Neural crest cell (in vitro differentiated cells): ENCODE data around the gene BIN1. TPM values are rescaled to one million over a fixed set of nuclear protein-coding genes. Genes with fewer than 3 reads are reported as not detected.

ENCODE experiments used
- DNase-seq: peaks from one replicate; pipeline ENCODE4 v3.0.0; 2021; ENCODE audit warnings: low read depth, mixed read lengths, low spot score
- H3K27ac Mint-ChIP-seq: one replicate; pipeline ENCODE4 v1.8.0; 2021; ENCODE audit warnings: mild to moderate bottlenecking, mixed read lengths; ENCODE audit not compliant: unreplicated experiment
- H3K27me3 Mint-ChIP-seq: 2 replicates; pipeline ENCODE4 v1.8.0; 2021; ENCODE audit warnings: low read depth, mild to moderate bottlenecking, mixed read lengths
- H3K36me3 Mint-ChIP-seq: 2 replicates; pipeline ENCODE4 v1.8.0; 2021; ENCODE audit warnings: low read depth, mild to moderate bottlenecking, mixed read lengths
- H3K4me1 Mint-ChIP-seq: 2 replicates; pipeline ENCODE4 v1.8.0; 2021; ENCODE audit warnings: mixed read lengths
- H3K4me3 Mint-ChIP-seq: one replicate; pipeline ENCODE4 v1.8.0; 2021; ENCODE audit warnings: mild to moderate bottlenecking, mixed read lengths
- H3K9me3 Mint-ChIP-seq: 2 replicates; pipeline ENCODE4 v1.8.0; 2021; ENCODE audit warnings: mixed read lengths
- total RNA-seq: library from RNA; stranded (reverse); gene quantifications from 2 replicates; pipeline ENCODE4 v1.2.1, GENCODE V29; 2021
- TF ChIP-seq, protein P1 (sequence below): fragments of 200-600 bp; sonication (generic); conservative IDR thresholded peaks from 2 replicates; pipeline ENCODE4 v1.5.0; 2021; ENCODE audit warnings: antibody characterized with exemption, mild to moderate bottlenecking

The BIN1 gene
- total RNA-seq, 1 donor from 2014 or later, result 67.7 TPM

DNA sequence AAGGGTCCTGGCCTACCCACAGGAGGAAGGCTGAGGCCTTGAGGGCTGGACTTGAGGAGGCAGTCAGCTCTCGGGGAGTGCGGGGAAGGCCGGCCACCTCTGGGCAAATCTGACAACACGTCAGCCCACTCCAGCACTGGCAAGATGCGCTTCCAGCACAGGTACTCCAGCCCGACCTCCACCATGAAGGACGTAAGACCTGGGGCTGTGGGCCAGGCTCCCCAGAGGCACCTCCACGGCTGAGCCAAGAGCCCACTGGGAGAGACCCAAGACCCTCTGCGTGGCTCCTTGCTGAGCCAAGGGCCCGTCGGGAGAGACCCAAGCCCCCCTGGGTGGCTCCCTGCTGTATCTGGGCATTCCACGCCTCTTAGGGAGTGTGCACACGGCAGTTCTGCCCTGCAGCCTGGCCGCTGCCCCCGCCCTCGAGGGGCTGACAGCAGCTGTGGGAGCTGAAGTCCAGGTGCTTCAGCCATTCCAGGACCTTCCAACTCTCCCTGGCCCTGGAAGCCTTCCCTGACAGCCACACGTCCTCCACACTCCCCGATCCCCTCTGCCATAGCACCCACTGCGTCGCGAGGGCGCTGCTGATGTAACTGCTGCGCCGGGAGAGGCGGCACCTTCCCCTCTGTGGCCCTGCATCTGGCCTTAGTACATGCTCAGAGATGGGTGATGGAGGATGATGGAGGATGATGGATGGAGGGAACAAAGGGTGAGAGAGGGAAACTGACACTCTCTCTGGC lies 50.2 kb downstream of the BIN1 start:
- H3K27ac Mint-ChIP-seq, result peak overlapping the region; percentile 94
- no peaks in the 10 kb centered on the region for H3K36me3 Mint-ChIP-seq
- H3K27me3 Mint-ChIP-seq, result no peaks in the 10 kb centered on the region
- peaks cover 5% of the 10 kb centered on the region for H3K4me1 Mint-ChIP-seq
- TF ChIP-seq, protein P1, sequence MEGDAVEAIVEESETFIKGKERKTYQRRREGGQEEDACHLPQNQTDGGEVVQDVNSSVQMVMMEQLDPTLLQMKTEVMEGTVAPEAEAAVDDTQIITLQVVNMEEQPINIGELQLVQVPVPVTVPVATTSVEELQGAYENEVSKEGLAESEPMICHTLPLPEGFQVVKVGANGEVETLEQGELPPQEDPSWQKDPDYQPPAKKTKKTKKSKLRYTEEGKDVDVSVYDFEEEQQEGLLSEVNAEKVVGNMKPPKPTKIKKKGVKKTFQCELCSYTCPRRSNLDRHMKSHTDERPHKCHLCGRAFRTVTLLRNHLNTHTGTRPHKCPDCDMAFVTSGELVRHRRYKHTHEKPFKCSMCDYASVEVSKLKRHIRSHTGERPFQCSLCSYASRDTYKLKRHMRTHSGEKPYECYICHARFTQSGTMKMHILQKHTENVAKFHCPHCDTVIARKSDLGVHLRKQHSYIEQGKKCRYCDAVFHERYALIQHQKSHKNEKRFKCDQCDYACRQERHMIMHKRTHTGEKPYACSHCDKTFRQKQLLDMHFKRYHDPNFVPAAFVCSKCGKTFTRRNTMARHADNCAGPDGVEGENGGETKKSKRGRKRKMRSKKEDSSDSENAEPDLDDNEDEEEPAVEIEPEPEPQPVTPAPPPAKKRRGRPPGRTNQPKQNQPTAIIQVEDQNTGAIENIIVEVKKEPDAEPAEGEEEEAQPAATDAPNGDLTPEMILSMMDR, result no peak
- no peak overlapping the region for H3K4me3 Mint-ChIP-seq
- no peaks in the 10 kb centered on the region for H3K9me3 Mint-ChIP-seq
- DNase-seq, result no peak

DNA sequence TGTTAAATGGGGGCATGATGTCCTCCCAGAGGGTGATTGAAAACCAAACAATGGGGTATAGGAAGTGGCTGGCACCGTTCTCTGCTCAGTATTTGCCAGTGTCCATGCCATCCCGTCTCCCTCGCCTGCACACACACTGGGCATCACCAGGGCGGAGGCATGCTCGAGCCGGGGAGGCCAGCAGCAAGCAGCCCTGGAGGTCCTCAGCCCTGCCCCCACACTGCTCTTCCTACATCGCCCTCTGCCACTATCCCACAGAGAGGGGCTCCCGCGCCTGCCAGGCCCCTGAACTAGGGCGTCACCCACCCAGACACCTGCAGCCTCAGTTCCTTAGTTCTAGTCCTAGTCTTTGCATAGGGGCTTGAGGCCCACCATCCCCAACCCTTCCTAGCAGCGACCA lies 50.9 kb downstream of the BIN1 start:
- no peaks in the 10 kb centered on the region for H3K27me3 Mint-ChIP-seq
- no peaks in the 10 kb centered on the region for H3K4me1 Mint-ChIP-seq
- TF ChIP-seq, protein P1, result no peak
- no peak overlapping the region for H3K27ac Mint-ChIP-seq
- no peak for DNase-seq
- H3K36me3 Mint-ChIP-seq, result no peaks in the 10 kb centered on the region
- H3K4me3 Mint-ChIP-seq, result no peak overlapping the region
- H3K9me3 Mint-ChIP-seq, result no peaks in the 10 kb centered on the region

DNA sequence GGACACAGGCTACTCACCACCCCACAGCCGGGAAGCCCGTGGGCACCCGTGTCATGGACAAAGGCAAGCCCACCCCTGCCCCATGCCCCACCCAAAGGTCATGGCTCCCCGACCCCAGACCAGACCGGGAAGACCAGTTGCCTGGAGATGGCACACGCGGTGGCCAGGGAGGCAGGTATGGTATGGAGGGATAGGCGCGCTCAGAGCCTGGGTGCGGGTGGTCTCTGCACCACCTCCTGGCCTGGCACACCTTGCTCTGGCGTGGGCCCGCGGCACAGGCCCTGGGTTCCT lies 51.2 kb downstream of the BIN1 start:
- no peak for DNase-seq
- TF ChIP-seq, protein P1, result no peak
- Mint-ChIP-seq H3K9me3 (no peaks in the 10 kb centered on the region), H3K4me1 (no peaks in the 10 kb centered on the region), H3K36me3 (no peaks in the 10 kb centered on the region), H3K27ac (no peak overlapping the region), H3K4me3 (no peak overlapping the region), H3K27me3 (no peaks in the 10 kb centered on the region)

DNA sequence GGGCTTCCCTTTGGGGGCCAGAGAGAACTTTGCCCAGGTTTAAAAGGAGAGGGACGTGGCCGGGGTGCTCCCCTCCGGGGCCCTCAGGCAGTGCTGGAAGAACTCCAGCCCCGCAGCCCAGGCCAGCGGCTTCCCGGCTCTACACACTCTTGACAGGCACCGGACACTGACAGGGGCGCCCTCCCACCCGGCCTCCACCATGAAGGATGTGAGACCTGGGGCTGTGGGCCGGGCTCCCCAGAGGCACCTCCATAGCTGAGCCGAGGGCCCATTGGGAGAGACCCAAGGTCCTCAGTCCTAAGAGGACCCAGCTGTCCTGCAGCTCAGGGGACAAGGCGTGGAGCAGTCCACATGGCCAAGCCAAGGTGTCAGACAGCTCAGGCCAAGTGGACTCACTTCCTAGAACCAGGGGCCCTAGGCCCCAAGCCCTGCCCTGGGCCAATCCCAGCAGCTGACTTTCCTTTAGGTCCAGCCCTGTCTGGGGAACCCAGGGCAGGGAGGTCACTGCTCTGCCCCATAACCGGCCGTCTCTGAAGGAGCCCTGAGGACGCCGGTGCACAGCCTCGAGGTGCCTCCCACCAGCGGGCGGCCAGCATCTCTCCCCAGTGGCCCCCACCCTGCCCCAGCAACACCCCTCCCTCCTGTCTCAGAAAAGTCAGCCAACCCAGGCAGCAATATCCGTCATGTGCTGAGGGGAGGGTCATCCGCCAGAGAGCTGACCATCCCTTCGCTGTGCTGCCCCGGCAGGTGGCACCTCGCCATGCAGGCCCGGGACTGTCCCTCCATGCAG lies 51.8 kb downstream of the BIN1 start:
- Mint-ChIP-seq H3K4me3 (no peak overlapping the region), H3K36me3 (no peaks in the 10 kb centered on the region), H3K27me3 (no peaks in the 10 kb centered on the region), H3K9me3 (no peaks in the 10 kb centered on the region), H3K4me1 (no peaks in the 10 kb centered on the region), H3K27ac (no peak overlapping the region)
- TF ChIP-seq, protein P1, result no peak
- no peak for DNase-seq

DNA sequence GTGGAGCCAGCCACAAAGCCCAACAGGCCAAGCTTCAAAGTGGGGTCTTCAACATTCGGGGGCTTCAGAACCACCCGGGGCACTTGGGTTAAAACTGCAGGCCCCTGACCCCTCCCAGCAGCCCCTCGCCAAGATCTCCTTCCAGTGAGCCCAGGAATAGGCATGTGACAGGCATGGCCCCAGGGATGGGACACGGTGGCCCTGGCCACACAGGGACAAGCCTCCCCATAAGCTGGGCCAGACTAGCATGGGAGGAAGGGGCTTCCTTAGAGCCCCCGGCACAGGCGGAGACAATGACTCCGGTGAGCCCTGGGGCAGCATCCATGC lies 52.4 kb downstream of the BIN1 start:
- H3K27ac Mint-ChIP-seq, result no peak overlapping the region

More for the DNA sequence above, 52.4 kb downstream of the BIN1 start:
- H3K27me3 Mint-ChIP-seq, result no peaks in the 10 kb centered on the region
- no peaks in the 10 kb centered on the region for H3K36me3 Mint-ChIP-seq
- no peaks in the 10 kb centered on the region for H3K4me1 Mint-ChIP-seq
- DNase-seq, result no peak
- no peaks in the 10 kb centered on the region for H3K9me3 Mint-ChIP-seq
- H3K4me3 Mint-ChIP-seq, result no peak overlapping the region
- TF ChIP-seq, protein P1, result no peak
